A549 (cell line): ENCODE results near the gene CAPN13. TPM values are rescaled to one million over a fixed set of nuclear protein-coding genes. Genes with fewer than 3 reads are reported as not detected.

Source experiments
- ATAC-seq, 2 experiments: fragments of 200-7000 bp in 1 of 2; fragments of >200 bp in 1 of 2; cut with Nextera tagmentation in 1 of 2; cut with Tn5 transposase in 1 of 2; 3 replicates each; pipeline versions ENCODE4 v1.8.0 to v1.9.1; 2018 to 2020; ENCODE audit warnings: mild to moderate bottlenecking in 1 of 2, moderate library complexity in 1 of 2
- CTCF ChIA-PET: fragments of 300-600 bp; sonication (Branson Sonifier 250); formaldehyde crosslinking; extraction: SDS; loops from one replicate; lab custom pipeline; 2021; ENCODE audit warnings: antibody characterized with exemption, inconsistent platforms; lab: Yijun Ruan, JAX
- POLR2A ChIA-PET: fragments of 350-600 bp; formaldehyde crosslinking; extraction: SDS; loops from one replicate; lab custom pipeline; 2021; ENCODE audit warnings: antibody characterized with exemption, inconsistent platforms; lab: Yijun Ruan, JAX
- DNase-seq, 2 experiments: peaks; one replicate each; pipeline versions ENCODE4 v3.0.0 to v3.0.0-alpha.2; 2011 to 2016; ENCODE audit warnings: low read depth in 1 of 2, low spot score in 1 of 2
- FAIRE-seq: peaks from 2 replicates; lab custom pipeline; 2011; peaks lifted over from hg19 to GRCh38; lab: Jason Lieb, UNC
- H3K27ac ChIP-seq, 2 experiments: fragments of >200 bp; sonication (Bioruptor Twin); formaldehyde crosslinking; 3 replicates each; pipeline ENCODE4 v1.5.1; 2016 to 2017
- H3K4me1 ChIP-seq: fragments of >200 bp; sonication (Bioruptor Twin); formaldehyde crosslinking; 3 replicates; pipeline ENCODE4 v1.6.1; 2016
- H3K4me2 ChIP-seq: fragments of >200 bp; sonication (Bioruptor Twin); formaldehyde crosslinking; 3 replicates; pipeline ENCODE4 v1.6.1; 2016
- H3K4me3 ChIP-seq: fragments of >200 bp; sonication (Bioruptor Twin); formaldehyde crosslinking; 3 replicates; pipeline ENCODE4 v1.5.1; 2016
- H3K9me3 ChIP-seq: fragments of >200 bp; sonication (Bioruptor Twin); formaldehyde crosslinking; 3 replicates; pipeline ENCODE4 v1.6.1; 2016
- CBX8 ChIP-seq: fragments of 200-600 bp; sonication (generic); IDR thresholded peaks from 2 replicates; pipeline ENCODE4 v1.6.1; 2016
- CEBPB ChIP-seq, 2 experiments: fragments of >200 bp in 1 of 2; sonication (Bioruptor Twin) in 1 of 2; formaldehyde crosslinking in 1 of 2; IDR thresholded peaks; 2 replicates each; pipeline ENCODE4 v1.6.1; 2012 to 2016
- CHD2 ChIP-seq: fragments of 150-350 bp; IDR thresholded peaks from 2 replicates; pipeline ENCODE4 v1.6.1; 2014; ENCODE audit warnings: low read length; ENCODE audit not compliant: partially characterized antibody
- EHMT2 ChIP-seq: fragments of 200-600 bp; sonication (generic); IDR thresholded peaks from 2 replicates; pipeline ENCODE4 v1.6.1; 2016; ENCODE audit warnings: antibody characterized with exemption, low read depth, mild to moderate bottlenecking, moderate library complexity
- ELK1 ChIP-seq: fragments of 150-350 bp; IDR thresholded peaks from 2 replicates; pipeline ENCODE4 v1.6.1; 2014; ENCODE audit warnings: low read depth, mild to moderate bottlenecking, low read length
- ESRRA ChIP-seq: fragments of 150-350 bp; IDR thresholded peaks from 2 replicates; pipeline ENCODE4 v1.6.1; 2014; ENCODE audit warnings: mild to moderate bottlenecking, low read length, borderline replicate concordance
- FOXS1 ChIP-seq: fragments of 250-450 bp; sonication (Bioruptor Pico); IDR thresholded peaks from 2 replicates; pipeline ENCODE4 v1.5.0; 2020; ENCODE audit warnings: mild to moderate bottlenecking, moderate library complexity
- GATA3 ChIP-seq: IDR thresholded peaks from 2 replicates; pipeline ENCODE4 v1.6.1; 2012; ENCODE audit warnings: borderline replicate concordance
- HDAC2 ChIP-seq: fragments of 200-600 bp; sonication (generic); IDR thresholded peaks from 2 replicates; pipeline ENCODE4 v1.6.1; 2016
- HES2 ChIP-seq: fragments of >200 bp; sonication (Bioruptor Twin); formaldehyde crosslinking; IDR thresholded peaks from 2 replicates; pipeline ENCODE4 v1.6.1; 2016
- HEYL ChIP-seq: fragments of 250-450 bp; sonication (Bioruptor Pico); IDR thresholded peaks from 2 replicates; pipeline ENCODE4 v1.8.0; 2021; ENCODE audit warnings: mild to moderate bottlenecking, moderate library complexity
- HOXA7 ChIP-seq: fragments of 250-450 bp; sonication (Bioruptor Pico); IDR thresholded peaks from 2 replicates; pipeline ENCODE4 v1.5.0; 2020; ENCODE audit warnings: mild to moderate bottlenecking, moderate library complexity
- HOXB5 ChIP-seq: fragments of 250-450 bp; sonication (Bioruptor Pico); IDR thresholded peaks from 2 replicates; pipeline ENCODE4 v1.5.0; 2020; ENCODE audit warnings: mild to moderate bottlenecking, moderate library complexity
- JUN ChIP-seq, 2 experiments: fragments of >200 bp; sonication (Bioruptor Twin); formaldehyde crosslinking; IDR thresholded peaks; 2 replicates in 1 of 2; 3 replicates in 1 of 2; pipeline ENCODE4 v1.6.1; 2016 to 2017
- MAFK ChIP-seq: fragments of 450-650 bp; IDR thresholded peaks from 2 replicates; pipeline ENCODE4 v1.6.1; 2014; ENCODE audit not compliant: partially characterized antibody
- MAZ ChIP-seq: fragments of 150-350 bp; IDR thresholded peaks from 2 replicates; pipeline ENCODE4 v1.6.1; 2014; ENCODE audit warnings: antibody characterized with exemption, low read depth, low read length, borderline replicate concordance
- MYC ChIP-seq: IDR thresholded peaks from 2 replicates; pipeline ENCODE4 v1.6.1; 2012; ENCODE audit warnings: mild to moderate bottlenecking, inconsistent platforms, low read length, improper control_type of control experiment, borderline replicate concordance
- NFE2L2 ChIP-seq: fragments of 150-350 bp; conservative IDR thresholded peaks from 2 replicates; pipeline ENCODE4 v1.6.1; 2014; ENCODE audit warnings: low read length
- NPAS2 ChIP-seq: fragments of 250-450 bp; sonication (Bioruptor Pico); IDR thresholded peaks from 2 replicates; pipeline ENCODE4 v1.8.0; 2022; ENCODE audit warnings: mild to moderate bottlenecking, moderate library complexity, borderline replicate concordance
- POLR2A ChIP-seq: IDR thresholded peaks from 2 replicates; pipeline ENCODE4 v1.6.1; 2012; ENCODE audit warnings: mild to moderate bottlenecking, low read length
- RAD21 ChIP-seq, 2 experiments: fragments of >200 bp in 1 of 2; sonication (Bioruptor Twin) in 1 of 2; formaldehyde crosslinking in 1 of 2; IDR thresholded peaks in 1 of 2; conservative IDR thresholded peaks in 1 of 2; 2 replicates in 1 of 2; 3 replicates in 1 of 2; pipeline ENCODE4 v1.6.1; 2012 to 2018; ENCODE audit warnings: inconsistent platforms in 1 of 2
- RCOR1 ChIP-seq: fragments of 150-350 bp; IDR thresholded peaks from 2 replicates; pipeline ENCODE4 v1.6.1; 2014; ENCODE audit warnings: antibody characterized with exemption, low read length, low read depth
- RNF2 ChIP-seq: fragments of 200-600 bp; sonication (generic); IDR thresholded peaks from 2 replicates; pipeline ENCODE4 v1.6.1; 2016; ENCODE audit warnings: low read depth, mild to moderate bottlenecking, antibody characterized with exemption, moderate library complexity, borderline replicate concordance
- SMC3 ChIP-seq: fragments of >200 bp; sonication (Bioruptor Twin); formaldehyde crosslinking; IDR thresholded peaks from 3 replicates; pipeline ENCODE4 v1.6.1; 2018; ENCODE audit warnings: inconsistent platforms
- TP53 ChIP-seq: fragments of 250-450 bp; sonication (Bioruptor Pico); IDR thresholded peaks from 2 replicates; pipeline ENCODE4 v1.5.0; 2021; ENCODE audit warnings: mild to moderate bottlenecking, moderate library complexity
- ZC3H11A ChIP-seq: fragments of 450-650 bp; IDR thresholded peaks from 2 replicates; pipeline ENCODE4 v1.6.1; 2014; ENCODE audit warnings: antibody characterized with exemption, mild to moderate bottlenecking
- ZSCAN20 ChIP-seq: fragments of 250-450 bp; sonication (Bioruptor Pico); IDR thresholded peaks from 2 replicates; pipeline ENCODE4 v1.8.0; 2022; ENCODE audit warnings: mild to moderate bottlenecking, moderate library complexity
- WGBS: methylation state at CpG from one replicate; pipeline ENCODE4 v1.1.6; 2017; ENCODE audit errors: missing lambda C conversion rate; 5-methylcytosine and 5-hydroxymethylcytosine counted together
- polyA plus RNA-seq, 4 experiments: library from polyadenylated mRNA; depleted of rRNA in 3 of 4; stranded (reverse); fragments of >200 nt; fragmentation: RNase III in 1 of 4; extraction: RNeasy Plus Mini Kit Qiagen cat#74134 plus additional on column Dnase treatment in 1 of 4; gene quantifications; 2 replicates in 3 of 4; 3 replicates in 1 of 4; pipeline ENCODE4 v1.2.3, GENCODE V29; 2011 to 2017
- TF ChIP-seq, protein P1 (sequence below): fragments of >200 bp; sonication (Bioruptor Twin); formaldehyde crosslinking; IDR thresholded peaks from 3 replicates; pipeline ENCODE4 v1.5.1; 2016
- TF ChIP-seq, protein P2 (sequence below): IDR thresholded peaks from 2 replicates; pipeline ENCODE4 v1.6.1; 2012
- TF ChIP-seq, protein P3 (sequence below): fragments of 450-650 bp; IDR thresholded peaks from 2 replicates; pipeline ENCODE4 v1.6.1; 2014; ENCODE audit warnings: antibody characterized with exemption
- TF ChIP-seq, protein P4 (sequence below): fragments of >200 bp; sonication (Bioruptor Twin); formaldehyde crosslinking; IDR thresholded peaks from 3 replicates; pipeline ENCODE4 v1.6.1; 2016

Gene CAPN13
- polyA plus RNA-seq, 2 of the 4 experiments (the other 2 are of a cell fraction), result 0.08 to 0.18 TPM

DNA sequence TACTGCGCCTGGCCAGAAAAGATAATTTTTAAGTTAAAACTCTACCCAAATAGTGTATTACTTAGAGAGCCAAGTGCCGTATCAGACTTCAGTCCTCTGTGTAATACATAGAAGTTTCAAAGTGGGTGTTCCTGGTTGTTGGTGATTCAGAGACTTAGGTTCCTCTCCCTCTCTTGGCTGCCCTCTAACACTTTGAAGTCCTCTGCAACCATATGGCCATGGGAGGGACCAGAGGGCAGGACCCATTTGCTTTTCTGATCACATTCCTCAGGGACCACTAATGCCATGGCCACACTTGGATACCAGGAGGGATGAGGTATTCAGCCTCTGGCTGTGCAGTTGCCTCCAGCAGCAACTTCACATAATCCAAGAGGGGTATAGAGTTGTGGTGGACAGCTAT, 131.5 kb downstream of the CAPN13 start:
- no peak for TF ChIP-seq RAD21 (conservative IDR thresholded peaks at IDR 0.05 in 1 of 2, IDR thresholded peaks at IDR 0.05 in 1 of 2)
- no peak for TF ChIP-seq TP53
- TF ChIP-seq MAZ, result no peak
- no peak for TF ChIP-seq NFE2L2
- TF ChIP-seq ELK1, result no peak
- no peak for TF ChIP-seq CHD2
- TF ChIP-seq SMC3, result no peak
- TF ChIP-seq ZSCAN20 (CRISPR knock-in tag), result no peak
- no peak for TF ChIP-seq ZC3H11A
- TF ChIP-seq HOXB5 (CRISPR knock-in tag), result no peak
- TF ChIP-seq, protein P1, sequence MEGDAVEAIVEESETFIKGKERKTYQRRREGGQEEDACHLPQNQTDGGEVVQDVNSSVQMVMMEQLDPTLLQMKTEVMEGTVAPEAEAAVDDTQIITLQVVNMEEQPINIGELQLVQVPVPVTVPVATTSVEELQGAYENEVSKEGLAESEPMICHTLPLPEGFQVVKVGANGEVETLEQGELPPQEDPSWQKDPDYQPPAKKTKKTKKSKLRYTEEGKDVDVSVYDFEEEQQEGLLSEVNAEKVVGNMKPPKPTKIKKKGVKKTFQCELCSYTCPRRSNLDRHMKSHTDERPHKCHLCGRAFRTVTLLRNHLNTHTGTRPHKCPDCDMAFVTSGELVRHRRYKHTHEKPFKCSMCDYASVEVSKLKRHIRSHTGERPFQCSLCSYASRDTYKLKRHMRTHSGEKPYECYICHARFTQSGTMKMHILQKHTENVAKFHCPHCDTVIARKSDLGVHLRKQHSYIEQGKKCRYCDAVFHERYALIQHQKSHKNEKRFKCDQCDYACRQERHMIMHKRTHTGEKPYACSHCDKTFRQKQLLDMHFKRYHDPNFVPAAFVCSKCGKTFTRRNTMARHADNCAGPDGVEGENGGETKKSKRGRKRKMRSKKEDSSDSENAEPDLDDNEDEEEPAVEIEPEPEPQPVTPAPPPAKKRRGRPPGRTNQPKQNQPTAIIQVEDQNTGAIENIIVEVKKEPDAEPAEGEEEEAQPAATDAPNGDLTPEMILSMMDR, result no peak
- TF ChIP-seq HEYL, result no peak
- TF ChIP-seq HOXA7, result no peak
- TF ChIP-seq MAFK, result no peak
- Histone ChIP-seq H3K27ac (no peak overlapping the region), H3K4me3 (no peak overlapping the region), H3K9me3 (peaks cover 10% of the 10 kb centered on the region; the same call in 2 of the 3 replicates), H3K4me2 (no peak overlapping the region), H3K4me1 (no peaks in the 10 kb centered on the region)
- WGBS, result 95% methylated on average over 2 of the region's 2 CpGs
- FAIRE-seq (no peak), ATAC-seq (no peak), DNase-seq (no peak)
- CTCF ChIA-PET, result no interaction called here
- POLR2A ChIA-PET, result no interaction called here

- ChIA-PET CTCF (interaction anchor here (1.1 kb wide), 1 partner anchor 508 kb away, joined by 4 read pairs; no protein-coding TSS in a partner anchor), POLR2A (no interaction called here)
- TF ChIP-seq ESRRA, result no peak
- no peak for TF ChIP-seq NPAS2 (CRISPR knock-in tag)
- no peak for TF ChIP-seq EHMT2
- TF ChIP-seq ZSCAN20 (CRISPR knock-in tag), result no peak
- no peak for TF ChIP-seq JUN (IDR thresholded peaks at IDR 0.05)
- no peak for TF ChIP-seq MYC
- TF ChIP-seq, protein P1, result no peak
- TF ChIP-seq, protein P2, sequence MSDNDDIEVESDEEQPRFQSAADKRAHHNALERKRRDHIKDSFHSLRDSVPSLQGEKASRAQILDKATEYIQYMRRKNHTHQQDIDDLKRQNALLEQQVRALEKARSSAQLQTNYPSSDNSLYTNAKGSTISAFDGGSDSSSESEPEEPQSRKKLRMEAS, result no peak
- no peak for TF ChIP-seq CEBPB (IDR thresholded peaks at IDR 0.05)
- TF ChIP-seq FOXS1 (CRISPR knock-in tag), result no peak
- TF ChIP-seq CBX8, result no peak
- no peak for TF ChIP-seq HDAC2
- no peak for TF ChIP-seq GATA3
- TF ChIP-seq, protein P3, sequence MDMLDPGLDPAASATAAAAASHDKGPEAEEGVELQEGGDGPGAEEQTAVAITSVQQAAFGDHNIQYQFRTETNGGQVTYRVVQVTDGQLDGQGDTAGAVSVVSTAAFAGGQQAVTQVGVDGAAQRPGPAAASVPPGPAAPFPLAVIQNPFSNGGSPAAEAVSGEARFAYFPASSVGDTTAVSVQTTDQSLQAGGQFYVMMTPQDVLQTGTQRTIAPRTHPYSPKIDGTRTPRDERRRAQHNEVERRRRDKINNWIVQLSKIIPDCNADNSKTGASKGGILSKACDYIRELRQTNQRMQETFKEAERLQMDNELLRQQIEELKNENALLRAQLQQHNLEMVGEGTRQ, result no peak
- TF ChIP-seq POLR2A, result no peak
- no peak for TF ChIP-seq RCOR1
- TF ChIP-seq RNF2, result no peak
- TF ChIP-seq, protein P4, sequence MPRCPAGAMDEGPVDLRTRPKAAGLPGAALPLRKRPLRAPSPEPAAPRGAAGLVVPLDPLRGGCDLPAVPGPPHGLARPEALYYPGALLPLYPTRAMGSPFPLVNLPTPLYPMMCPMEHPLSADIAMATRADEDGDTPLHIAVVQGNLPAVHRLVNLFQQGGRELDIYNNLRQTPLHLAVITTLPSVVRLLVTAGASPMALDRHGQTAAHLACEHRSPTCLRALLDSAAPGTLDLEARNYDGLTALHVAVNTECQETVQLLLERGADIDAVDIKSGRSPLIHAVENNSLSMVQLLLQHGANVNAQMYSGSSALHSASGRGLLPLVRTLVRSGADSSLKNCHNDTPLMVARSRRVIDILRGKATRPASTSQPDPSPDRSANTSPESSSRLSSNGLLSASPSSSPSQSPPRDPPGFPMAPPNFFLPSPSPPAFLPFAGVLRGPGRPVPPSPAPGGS, result no peak
- no peak for TF ChIP-seq HES2
- no peak for TF ChIP-seq HOXB5 (CRISPR knock-in tag)
- Histone ChIP-seq H3K4me2 (no peak overlapping the region), H3K4me1 (no peaks in the 10 kb centered on the region), H3K27ac (no peak overlapping the region), H3K9me3 (peaks cover 36% of the 10 kb centered on the region), H3K4me3 (no peak overlapping the region)
- ATAC-seq (no peak), FAIRE-seq (peak; percentile 46), DNase-seq (no peak)
- WGBS, result 64% methylated on average over 4 of the region's 4 CpGs
Measured at GRCh38 chr2:30673127-30673526, 134.1 kb downstream of the CAPN13 start.
